Parathyroid adenoma (tissue), 2 donors: ENCODE results near the gene FOXE1.

Experiments used
- H2AFZ ChIP-seq: fragments of 300-600 bp; sonication (generic); one replicate; pipeline ENCODE4 v1.7.0; 2017; ENCODE audit warnings: antibody characterized with exemption, mild to moderate bottlenecking
- H3K27ac ChIP-seq: fragments of 300-600 bp; sonication (generic); one replicate; pipeline ENCODE4 v1.7.0; 2017
- H3K27me3 ChIP-seq: fragments of 300-600 bp; sonication (generic); one replicate; pipeline ENCODE4 v1.7.0; 2017; ENCODE audit warnings: low read length; ENCODE audit not compliant: control insufficient read depth, insufficient read depth
- H3K36me3 ChIP-seq: fragments of 300-600 bp; sonication (generic); one replicate; pipeline ENCODE4 v1.7.0; 2017; ENCODE audit warnings: low read length; ENCODE audit not compliant: control insufficient read depth, insufficient read depth
- H3K4me1 ChIP-seq: fragments of 300-600 bp; sonication (generic); one replicate; pipeline ENCODE4 v1.7.0; 2017; ENCODE audit warnings: control low read depth
- H3K4me2 ChIP-seq: fragments of 300-600 bp; sonication (generic); one replicate; pipeline ENCODE4 v1.7.0; 2017; ENCODE audit warnings: low read length
- H3K4me3 ChIP-seq: fragments of 300-600 bp; sonication (generic); one replicate; pipeline ENCODE4 v1.7.0; 2017; ENCODE audit warnings: low read depth, low read length
- H3K79me2 ChIP-seq: fragments of 300-600 bp; sonication (generic); one replicate; pipeline ENCODE4 v1.7.0; 2017; ENCODE audit warnings: control low read depth
- H3K9ac ChIP-seq: fragments of 300-600 bp; sonication (generic); one replicate; pipeline ENCODE4 v1.7.0; 2017; ENCODE audit warnings: mild to moderate bottlenecking
- H3K9me3 ChIP-seq: fragments of 300-600 bp; sonication (generic); one replicate; pipeline ENCODE4 v1.7.0; 2017; ENCODE audit warnings: low read length; ENCODE audit not compliant: control insufficient read depth
- TF ChIP-seq, protein P1 (sequence below): fragments of 300-600 bp; sonication (generic); IDR thresholded peaks from one replicate; pipeline ENCODE4 v1.7.0; 2017; ENCODE audit warnings: antibody characterized with exemption, mild to moderate bottlenecking
- donor health status: primary hyperparathyroidism.

FOXE1 gene

DNA sequence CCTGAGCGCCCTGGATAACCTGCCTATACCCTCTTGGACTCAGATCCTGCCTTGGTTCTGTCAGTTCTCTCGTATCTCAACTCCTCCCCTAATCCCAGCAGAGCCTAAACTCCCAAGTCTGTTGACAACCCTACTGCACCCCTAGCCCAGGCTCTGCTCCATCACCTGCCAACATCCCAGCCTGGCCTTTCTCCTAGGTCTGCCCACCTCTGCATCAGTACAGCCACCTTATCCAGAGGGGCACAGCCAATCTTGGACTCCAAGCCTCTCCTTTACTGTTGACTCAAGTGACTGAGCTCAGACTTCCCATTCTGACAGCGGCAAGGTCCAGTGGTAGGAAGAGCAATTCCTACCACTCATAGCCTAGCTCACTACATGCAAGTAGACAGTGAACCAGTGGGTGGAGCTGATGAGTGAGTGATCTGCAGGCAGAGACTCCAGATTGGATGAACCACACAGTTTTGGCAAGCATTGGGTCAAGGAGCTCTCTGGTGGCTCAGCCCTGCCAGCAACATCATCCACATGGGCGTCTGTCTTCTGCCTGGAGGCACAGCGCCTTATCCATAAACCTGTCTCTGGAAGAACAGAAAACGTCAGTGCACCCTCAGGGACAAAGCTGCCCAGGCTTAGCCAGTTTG lies 42.8 kb downstream of the FOXE1 start:
- Histone ChIP-seq H3K4me3 (no peak overlapping the region), H3K4me1 (no peaks in the 10 kb centered on the region), H3K27me3 (no peaks in the 10 kb centered on the region), H3K9ac (no peak overlapping the region), H2AFZ (no peak overlapping the region), H3K36me3 (no peaks in the 10 kb centered on the region), H3K79me2 (no peaks in the 10 kb centered on the region), H3K9me3 (no peaks in the 10 kb centered on the region), H3K27ac (no peak overlapping the region), H3K4me2 (no peak overlapping the region)
- TF ChIP-seq, protein P1, sequence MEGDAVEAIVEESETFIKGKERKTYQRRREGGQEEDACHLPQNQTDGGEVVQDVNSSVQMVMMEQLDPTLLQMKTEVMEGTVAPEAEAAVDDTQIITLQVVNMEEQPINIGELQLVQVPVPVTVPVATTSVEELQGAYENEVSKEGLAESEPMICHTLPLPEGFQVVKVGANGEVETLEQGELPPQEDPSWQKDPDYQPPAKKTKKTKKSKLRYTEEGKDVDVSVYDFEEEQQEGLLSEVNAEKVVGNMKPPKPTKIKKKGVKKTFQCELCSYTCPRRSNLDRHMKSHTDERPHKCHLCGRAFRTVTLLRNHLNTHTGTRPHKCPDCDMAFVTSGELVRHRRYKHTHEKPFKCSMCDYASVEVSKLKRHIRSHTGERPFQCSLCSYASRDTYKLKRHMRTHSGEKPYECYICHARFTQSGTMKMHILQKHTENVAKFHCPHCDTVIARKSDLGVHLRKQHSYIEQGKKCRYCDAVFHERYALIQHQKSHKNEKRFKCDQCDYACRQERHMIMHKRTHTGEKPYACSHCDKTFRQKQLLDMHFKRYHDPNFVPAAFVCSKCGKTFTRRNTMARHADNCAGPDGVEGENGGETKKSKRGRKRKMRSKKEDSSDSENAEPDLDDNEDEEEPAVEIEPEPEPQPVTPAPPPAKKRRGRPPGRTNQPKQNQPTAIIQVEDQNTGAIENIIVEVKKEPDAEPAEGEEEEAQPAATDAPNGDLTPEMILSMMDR = no peak

DNA sequence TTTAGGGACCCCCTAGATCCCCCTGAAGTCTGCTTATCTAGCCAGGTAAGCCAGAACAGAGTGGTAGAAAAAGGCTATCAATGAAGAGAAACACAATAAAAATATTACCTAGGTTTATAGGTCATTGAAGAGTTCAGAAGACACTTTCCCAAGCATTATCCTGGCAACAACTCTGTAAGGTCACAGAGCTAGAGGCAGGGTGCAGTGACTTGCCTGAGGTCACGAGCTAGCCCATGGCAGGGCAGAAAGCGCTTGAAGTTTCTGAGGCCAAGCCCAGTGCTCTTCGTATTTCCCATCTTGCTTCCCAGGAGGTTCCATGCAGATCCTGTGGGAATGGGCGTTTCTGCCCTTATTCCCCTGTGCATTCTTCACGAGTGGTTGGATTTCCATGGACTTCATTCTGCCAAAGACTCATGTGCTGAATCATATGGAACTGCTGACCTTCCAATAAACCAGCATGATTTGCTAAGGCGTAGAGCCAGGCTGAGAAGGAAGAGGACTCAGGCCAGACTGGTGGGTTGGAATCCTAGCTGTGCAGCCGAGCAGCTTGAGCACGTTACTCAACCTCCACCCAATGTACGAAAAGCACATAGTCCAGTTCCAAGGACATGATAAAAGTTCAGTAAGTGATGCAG lies 47.2 kb downstream of the FOXE1 start:
- no peaks in the 10 kb centered on the region for H3K79me2 ChIP-seq
- no peaks in the 10 kb centered on the region for H3K9me3 ChIP-seq
- no peak overlapping the region for H3K9ac ChIP-seq
- no peaks in the 10 kb centered on the region for H3K4me1 ChIP-seq
- no peaks in the 10 kb centered on the region for H3K27me3 ChIP-seq
- no peak overlapping the region for H3K4me2 ChIP-seq
- TF ChIP-seq, protein P1 = no peak
- H2AFZ ChIP-seq = no peak overlapping the region
- no peak overlapping the region for H3K4me3 ChIP-seq
- no peaks in the 10 kb centered on the region for H3K36me3 ChIP-seq
- H3K27ac ChIP-seq = no peak overlapping the region

DNA sequence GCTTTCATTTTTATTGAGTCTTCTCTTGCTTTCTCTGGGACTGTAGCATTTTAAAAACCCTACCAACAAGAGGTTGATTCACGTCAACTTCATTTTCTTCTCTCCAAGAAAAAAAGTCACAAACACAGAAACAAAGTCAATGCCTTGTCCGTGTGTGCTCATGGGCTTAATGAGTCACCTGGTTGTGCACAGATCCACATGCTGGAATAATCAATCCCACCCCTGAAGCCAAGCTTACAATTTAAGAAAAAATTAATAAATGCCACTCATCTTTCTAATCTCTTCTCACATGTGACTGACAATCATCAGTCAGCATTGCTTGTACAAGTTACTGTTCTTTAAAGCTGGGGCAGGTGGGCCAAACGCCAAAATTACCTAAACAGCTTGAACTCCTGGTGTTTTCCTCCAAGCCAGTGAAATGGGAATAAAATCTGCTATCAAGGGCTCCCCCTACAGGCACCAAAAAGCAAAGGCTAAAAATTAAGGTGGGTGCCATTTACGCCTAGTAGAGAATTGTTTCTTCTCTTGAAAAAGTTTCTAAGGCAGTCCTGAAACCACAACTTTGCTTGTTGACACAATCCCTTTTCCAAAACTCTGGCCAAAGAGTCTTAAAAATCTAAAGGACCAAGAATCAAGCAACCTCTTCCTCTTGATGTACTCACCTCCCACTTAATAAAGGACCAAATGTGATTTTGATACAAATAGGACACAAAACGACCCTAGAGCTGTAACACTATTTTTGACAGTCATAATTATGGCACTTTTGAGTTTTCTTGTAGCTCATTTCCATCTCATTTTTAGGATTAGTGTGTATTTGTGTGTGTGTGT lies 47.9 kb downstream of the FOXE1 start:
- Histone ChIP-seq H2AFZ (no peak overlapping the region), H3K9me3 (no peaks in the 10 kb centered on the region), H3K36me3 (no peaks in the 10 kb centered on the region), H3K27me3 (no peaks in the 10 kb centered on the region), H3K4me3 (no peak overlapping the region), H3K9ac (no peak overlapping the region), H3K79me2 (no peaks in the 10 kb centered on the region), H3K27ac (no peak overlapping the region), H3K4me2 (no peak overlapping the region), H3K4me1 (no peaks in the 10 kb centered on the region)
- TF ChIP-seq, protein P1 = peak; percentile 48

DNA sequence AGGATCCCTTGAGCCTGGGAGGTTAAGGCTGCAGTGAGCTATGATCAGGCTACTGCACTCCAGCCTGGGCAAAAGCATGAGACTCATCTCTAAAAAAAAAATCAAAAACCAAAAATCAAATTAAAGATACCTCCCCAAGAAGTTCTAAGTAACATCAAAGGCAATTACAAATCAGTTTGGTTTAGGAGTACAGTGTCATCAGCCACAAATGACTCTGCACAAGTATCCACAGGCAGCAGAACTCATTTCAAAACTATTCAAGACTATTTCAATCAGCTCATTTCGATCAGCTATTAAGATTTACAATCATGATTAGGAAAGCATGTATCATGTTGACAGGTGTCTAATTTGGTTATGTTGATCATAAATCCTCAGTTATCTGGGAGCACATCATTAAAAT lies 50.2 kb downstream of the FOXE1 start:
- H2AFZ ChIP-seq = no peak overlapping the region
- no peaks in the 10 kb centered on the region for H3K27me3 ChIP-seq
- H3K4me1 ChIP-seq = no peaks in the 10 kb centered on the region
- H3K4me3 ChIP-seq = no peak overlapping the region
- TF ChIP-seq, protein P1 = no peak
- no peak overlapping the region for H3K27ac ChIP-seq
- no peaks in the 10 kb centered on the region for H3K79me2 ChIP-seq
- H3K36me3 ChIP-seq = no peaks in the 10 kb centered on the region
- H3K9ac ChIP-seq = no peak overlapping the region
- no peaks in the 10 kb centered on the region for H3K9me3 ChIP-seq
- no peak overlapping the region for H3K4me2 ChIP-seq
